HG03432 (cell line): ENCODE measurements around the gene ZNF410.
"Not testable (repeated sequence)": the region's sequence is repeated elsewhere in the genome, so short reads cannot be mapped to it uniquely, and the experiment has no call there.

Experiments
- ATAC-seq: cut with Tn5 transposase; IDR thresholded peaks from one replicate; pipeline ENCODE4 v1.9.1; 2021; ENCODE audit warnings: mild to moderate bottlenecking, moderate library complexity; ENCODE audit not compliant: unreplicated experiment

ZNF410 gene, protein sequence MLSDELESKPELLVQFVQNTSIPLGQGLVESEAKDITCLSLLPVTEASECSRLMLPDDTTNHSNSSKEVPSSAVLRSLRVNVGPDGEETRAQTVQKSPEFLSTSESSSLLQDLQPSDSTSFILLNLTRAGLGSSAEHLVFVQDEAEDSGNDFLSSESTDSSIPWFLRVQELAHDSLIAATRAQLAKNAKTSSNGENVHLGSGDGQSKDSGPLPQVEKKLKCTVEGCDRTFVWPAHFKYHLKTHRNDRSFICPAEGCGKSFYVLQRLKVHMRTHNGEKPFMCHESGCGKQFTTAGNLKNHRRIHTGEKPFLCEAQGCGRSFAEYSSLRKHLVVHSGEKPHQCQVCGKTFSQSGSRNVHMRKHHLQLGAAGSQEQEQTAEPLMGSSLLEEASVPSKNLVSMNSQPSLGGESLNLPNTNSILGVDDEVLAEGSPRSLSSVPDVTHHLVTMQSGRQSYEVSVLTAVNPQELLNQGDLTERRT

DNA sequence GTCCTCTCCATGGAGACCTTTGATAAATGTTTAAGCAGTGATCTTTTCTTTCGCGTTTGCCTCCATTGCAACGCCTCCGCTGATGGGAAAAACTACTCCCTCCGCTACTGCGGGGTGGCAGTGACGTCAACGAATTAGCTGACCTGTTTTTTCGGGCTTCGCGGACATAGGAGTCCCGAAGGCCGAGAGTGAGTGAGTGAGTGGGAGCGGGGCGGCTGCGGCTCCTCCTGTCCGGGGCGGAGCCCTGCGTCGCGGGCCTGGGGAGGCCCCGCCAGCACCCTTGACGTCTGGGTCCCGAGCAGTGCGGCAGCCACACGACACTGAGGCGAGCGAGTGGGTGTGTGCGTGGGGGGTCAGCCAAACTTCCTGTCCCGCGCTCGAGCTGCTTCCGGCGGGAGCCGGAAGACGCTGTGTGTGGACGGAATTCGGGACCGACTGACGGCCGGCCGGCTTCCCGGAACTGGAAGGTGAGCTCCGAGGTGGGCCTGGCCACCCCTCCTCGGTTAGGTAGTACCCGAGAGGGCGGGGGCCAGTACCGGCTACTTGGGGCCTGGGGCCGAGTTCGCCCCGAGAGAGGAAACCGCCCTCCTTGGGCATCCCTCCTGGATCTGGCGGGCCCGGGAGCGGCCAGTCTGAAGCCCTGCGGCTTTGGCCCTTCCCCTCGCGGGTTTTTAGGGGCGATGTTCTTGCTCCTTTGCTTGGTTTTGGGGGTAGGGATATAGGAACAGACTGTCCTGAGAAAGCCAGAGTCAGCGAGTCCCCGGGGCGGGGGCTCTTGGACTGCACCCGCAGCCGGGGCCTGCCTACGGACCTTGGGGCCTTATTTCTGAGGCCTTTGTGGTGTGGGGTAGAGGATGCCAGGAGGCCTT is at the start of gene ZNF410:
TSS of gene ZNF410 (plus strand) at position 411 of the 869 bp plus-strand sequence. CDS start 5,317 bp downstream, outside the sequence.
- ATAC-seq = peak; percentile 97

DNA sequence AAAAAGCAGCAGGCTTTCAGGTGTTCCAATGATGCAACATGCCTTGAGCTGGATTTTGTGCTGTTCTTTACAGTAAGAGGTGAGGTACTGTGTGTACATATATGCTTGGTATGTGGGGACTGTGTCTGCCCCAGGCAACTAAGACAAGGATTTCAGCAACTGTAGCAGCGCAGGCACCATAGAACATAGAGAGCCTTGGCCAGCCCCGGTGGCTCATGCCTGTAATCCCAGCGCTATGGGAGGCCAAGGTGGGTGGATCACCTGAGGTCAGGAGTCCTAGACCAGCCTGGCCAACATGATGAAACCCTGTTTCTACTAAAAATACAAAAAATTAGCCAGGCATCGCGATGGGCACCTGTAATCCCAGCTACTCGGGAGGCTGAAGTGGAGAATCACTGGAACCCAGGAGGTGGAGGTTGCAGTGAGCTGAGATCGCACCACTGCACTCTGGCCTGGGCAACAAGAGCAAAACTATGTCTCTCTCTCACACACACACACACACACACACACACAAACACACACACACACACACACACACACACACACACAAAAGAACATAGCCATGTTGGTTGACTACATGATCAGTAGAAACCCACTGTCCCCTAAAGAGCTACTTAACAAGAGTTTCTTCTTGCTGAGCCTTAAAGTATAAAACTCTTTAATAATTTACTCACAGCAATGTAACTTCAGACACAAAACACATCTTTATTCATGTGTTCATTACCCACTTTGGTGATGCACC is 48.2 kb upstream of the ZNF410 start:
- ATAC-seq = not testable (repeated sequence)

DNA sequence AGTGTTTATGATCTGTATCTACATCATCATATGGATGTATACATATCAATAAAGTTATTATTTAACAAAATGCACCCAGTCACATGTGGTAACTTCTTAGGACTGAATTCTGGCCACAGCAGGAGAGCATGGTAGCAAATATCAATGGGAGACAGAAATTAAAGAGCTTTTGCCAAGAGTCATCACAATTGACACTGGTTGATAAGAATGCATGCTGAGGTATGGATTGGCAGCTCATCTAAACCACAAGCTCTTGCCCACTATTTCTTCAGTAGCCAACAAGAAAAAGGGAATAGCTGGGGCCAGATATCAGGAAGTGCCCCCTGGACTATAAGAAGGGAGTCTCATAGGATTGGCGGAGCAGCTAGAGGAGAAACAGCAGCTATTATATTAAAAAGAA is 44.5 kb upstream of the ZNF410 start:
- no peak for ATAC-seq

DNA sequence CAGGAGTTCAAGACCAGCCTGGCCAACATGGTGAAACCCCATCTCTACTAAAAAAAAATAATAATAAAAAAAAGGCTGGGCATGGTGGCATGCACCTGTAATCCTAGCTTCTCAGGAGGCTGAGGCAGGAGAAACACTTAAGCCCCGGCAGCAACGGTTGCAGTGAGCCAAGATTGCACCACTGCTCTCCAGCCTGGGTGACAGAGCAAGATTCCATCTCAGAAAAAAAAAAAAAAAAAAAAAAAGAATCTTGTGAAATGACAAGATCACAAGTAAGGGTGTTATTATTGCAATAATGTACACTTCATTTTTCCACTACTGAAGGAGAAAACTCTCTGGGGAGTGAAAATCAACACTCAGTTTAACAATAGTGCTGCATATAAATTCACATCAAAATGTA is 43.8 kb upstream of the ZNF410 start:
- no peak for ATAC-seq

DNA sequence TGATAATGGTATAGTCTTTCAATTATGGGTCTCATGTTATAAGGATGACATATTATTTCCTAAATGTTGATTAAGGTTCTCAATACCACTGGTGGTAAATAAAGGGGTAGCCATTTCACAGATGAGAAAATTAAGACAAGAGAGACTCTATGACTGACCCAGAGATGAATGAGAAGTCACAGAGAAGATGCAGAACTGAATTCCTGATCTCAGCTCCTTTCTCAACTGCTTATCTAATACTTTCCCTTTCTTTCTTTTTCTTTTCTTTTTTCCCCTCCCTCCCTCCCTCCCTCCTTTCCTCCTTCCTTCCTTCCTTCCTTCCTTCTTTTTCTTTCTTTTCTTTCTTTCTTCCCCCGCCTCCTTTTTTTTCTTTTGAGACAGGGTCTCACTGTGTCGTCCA is 43.4 kb upstream of the ZNF410 start:
- ATAC-seq = no peak

DNA sequence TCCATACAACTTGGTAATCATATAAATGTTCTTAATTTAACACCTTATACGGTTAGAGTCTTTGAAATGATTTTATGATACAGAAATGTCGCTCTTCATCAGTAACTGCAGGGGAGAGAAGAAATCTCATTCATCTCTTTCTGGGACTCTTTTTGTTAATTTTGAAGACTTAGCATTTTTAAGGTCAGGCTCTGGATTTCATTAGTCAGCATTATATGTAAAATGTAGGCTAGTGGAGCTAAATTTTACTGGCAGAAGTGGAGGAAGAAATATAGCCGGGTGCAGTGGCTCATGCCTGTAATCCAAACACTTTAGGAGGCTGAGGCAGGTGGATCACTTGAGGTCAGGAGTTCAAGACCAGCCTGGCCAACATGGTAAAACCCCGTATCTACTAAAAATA is 39.7 kb upstream of the ZNF410 start:
- ATAC-seq = no peak

DNA sequence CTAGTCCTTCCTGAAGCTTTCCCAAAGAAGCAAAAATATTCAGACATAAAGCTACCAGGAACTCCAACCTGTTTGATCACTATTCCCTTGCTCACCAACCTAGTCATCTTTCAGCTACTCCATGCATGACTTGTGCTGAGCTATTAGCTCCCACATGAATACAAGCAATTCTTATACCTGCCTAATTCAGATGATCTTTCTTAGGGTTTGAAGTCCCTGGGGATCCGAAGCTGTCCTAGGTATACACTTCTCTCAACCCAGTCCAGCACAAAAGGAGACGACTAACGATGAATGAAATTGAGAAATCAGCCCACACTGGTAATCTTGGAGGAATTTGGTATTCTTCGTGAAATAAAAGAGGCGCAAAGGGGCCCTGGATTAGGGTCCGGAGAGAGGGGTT is 35.7 kb upstream of the ZNF410 start:
- no peak for ATAC-seq

DNA sequence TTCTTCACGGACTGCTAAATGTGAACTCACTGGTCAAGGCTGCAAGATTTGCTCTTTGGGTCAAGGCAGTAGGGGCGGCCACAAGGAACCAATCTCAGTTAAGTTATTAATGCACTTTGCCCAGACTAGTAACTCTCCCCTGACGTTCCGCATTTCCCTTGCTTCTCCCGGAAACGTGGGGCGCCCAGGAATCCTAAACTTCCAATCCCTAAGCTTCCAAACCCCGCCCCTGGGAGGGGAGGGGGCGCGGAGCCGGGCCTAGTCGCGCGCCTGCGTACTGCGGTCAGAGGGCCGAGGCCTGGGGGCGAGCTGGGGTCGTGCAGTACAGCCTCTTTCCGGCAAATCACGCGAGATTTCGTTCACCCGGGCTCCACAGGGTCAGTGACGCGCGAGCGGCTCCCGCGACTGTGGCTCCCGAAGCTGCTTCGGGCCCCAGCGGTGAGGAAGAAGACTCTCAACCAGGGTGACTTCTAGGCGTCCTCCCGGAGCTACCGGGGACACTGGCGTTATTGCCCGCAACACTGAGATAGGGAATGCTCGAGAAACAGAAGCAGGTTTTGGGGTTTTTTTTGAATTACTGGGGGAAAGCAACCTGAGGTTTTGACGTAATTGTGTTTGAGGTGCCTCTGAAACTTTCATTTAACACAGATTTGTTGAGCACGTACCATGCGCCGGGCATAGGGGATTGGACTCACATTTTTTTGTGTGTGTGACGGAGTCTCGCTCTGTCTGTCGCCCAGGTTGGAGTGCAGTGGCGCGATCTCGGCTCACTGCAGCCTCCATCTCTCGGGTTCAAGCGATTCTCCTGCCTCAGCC is 34.9 kb upstream of the ZNF410 start, which contains the start of gene PTGR2:
TSS of gene PTGR2 (plus strand) at position 265 of the 816 bp plus-strand sequence. CDS start 7,032 bp downstream, outside the sequence.
- ATAC-seq = peak; percentile 90

DNA sequence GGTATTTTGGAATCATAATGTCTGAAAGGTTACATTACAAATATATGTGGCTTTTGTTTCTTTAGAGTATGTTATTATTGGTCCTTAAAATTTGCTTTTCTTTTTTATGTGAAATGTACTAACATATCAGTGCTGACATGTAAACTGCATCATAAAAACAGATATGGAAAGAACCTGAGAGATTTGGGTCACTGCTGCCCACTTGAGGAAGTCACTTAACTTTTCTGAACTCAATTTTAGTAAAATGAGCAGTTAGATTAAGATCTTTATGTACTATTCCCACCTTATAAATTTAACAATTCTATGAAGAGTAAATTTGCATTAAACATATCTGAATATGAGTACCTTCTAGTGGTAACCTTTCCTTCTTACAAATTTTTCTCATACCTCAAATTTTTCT is 27.5 kb upstream of the ZNF410 start:
- ATAC-seq = no peak

DNA sequence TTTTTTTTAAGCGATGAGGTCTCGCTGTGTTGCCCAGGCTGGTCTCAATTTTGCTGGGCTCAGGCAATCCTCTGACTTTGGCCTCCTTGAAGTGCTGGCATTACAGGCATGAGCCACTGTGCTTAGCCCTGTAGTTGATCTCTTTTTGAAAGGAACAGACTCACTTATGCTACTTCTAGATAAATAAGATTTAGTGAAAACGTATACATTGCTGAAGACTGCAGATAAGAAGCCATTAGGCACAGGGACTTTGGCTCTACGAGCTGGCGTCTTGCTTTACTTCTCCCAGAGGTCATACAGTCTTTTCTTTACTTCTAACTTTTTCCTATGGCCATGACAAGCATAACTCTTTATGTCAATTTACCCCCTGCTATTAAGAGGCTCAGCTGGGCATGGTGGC is 25.6 kb upstream of the ZNF410 start:
- no peak for ATAC-seq

DNA sequence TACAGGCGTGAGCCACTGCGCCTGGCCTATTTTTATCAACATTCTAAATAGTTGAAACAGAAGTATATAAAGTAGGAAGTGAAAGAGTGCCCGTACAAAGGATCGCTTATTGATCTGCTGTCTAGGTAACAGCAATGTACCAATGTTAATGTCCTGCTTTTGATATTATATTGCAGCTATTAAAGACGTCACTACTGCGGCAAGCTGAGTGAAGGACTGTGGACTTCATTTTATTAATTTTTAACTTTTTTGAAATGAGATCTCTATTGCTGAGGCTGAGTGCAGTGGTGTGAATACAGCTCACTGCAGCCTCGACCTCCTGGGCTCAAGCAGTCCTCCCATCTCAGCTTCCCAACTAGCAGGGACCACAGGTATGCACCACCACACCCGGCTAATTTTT is 24.2 kb upstream of the ZNF410 start:
- ATAC-seq = no peak

DNA sequence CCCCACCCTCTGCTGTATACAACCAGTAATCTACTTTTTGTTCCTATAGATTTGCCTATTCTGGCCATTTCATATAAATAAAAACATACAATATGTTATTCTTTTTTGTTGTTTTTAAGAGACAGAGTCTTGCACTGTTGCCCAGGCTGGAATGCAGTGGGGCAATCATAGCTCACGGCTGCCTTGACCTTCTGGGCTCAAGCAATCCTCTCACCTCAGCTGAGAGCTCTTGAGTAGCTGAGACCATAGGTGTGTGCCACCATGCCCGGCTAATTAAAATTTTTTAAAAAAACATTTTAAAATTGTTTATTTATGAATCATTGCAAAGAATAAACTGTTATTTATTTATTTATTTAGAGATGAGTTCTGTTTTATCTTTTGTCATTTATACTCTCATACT is 23.4 kb upstream of the ZNF410 start:
- ATAC-seq = no peak

DNA sequence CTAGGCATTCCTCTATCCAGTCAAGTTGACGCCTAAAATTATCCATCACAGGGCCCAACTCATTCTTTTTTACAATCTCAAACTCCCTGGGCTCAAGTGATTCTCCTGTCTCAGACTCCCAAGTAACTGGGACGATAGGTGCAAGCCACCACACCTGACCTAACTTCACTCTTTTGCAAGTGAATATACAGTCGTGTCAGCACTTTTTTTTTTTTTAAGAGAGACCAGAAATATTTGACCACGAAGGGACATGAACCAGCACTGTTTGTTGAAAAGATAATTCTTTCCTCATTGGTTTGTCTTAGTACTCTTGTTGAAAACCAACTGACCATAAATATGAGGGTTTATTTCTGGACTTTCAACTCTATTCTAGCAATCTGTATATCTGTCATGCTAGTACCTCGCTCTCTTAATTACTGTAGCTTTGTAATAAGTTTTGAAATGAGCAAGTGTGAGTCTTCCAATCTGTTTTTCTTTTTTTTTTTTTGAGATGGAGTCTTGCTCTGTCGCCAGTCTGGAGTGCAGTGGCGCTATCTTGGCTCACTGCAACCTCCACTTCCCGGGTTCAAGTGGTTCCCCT is 21.0 kb upstream of the ZNF410 start:
- no peak for ATAC-seq

DNA sequence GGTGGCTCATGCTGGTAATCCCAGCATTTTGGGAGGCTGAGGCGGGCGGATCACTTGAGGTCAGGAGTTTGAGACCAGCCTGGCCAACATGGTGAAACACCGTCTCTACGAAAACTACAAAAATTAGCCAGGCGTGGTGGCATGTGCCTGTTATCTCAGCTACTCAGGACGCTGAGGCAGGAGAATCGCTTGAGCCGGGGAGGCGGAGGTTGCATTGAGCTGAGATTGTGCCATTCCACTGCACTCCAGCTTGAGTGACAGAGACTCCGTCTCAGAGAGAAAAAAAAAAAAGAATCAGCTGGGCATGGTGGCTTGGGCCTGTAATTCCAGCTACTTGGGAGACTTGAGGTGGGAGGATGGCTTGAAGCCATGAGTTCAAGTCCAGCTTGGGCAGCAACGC is 16.9 kb upstream of the ZNF410 start:
- not testable (repeated sequence) for ATAC-seq

DNA sequence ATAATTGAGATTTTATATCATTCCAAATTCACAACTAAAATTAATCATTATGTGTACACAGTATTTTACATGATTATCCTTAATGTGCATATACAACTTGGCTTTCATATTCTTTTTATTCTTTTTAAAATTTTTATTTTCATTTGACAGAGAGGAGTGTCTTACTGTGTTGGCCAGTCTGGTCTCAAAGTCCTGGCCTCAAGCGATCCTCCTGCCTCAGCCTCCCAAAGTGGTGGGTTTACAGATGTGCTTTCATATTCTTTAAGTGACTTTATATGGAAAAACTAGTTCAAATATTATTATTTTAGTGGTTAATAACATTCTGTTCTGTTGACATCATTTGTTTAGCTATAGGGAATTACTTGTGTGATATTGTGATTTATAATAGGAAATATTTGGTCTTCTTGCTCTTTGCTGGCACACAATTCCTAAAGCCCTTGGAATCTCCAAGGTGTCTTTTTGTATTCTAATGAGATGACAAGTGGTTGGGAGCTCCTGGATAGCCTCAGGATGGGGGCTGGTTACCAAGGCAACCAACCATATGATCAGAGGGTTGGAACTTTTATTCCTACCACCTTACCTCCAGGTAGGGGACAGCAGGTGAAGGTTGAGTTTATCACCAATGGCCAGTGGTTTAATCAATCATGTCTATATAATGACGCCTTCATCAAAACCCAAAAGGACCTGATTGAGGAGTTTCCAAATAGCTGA is 16.0 kb upstream of the ZNF410 start:
- ATAC-seq = no peak

DNA sequence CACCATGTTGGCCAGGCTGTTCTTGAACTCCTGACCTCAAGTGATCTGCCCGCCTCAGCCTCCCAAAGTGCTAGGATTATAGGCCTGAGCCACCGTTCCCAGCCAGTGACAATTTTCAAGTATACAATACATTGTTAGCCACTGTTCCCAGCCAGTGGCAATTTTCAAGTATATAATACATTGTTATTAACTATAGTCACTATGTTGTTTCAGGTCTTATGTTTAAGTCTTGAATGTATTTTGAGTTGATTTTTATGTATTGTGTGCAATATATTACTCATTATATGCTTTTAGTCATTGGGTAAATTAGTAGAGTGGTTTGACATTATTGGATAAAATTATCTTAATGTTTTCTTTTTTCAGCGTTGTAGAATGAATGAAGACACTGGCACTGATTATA is 13.0 kb upstream of the ZNF410 start:
- no peak for ATAC-seq

DNA sequence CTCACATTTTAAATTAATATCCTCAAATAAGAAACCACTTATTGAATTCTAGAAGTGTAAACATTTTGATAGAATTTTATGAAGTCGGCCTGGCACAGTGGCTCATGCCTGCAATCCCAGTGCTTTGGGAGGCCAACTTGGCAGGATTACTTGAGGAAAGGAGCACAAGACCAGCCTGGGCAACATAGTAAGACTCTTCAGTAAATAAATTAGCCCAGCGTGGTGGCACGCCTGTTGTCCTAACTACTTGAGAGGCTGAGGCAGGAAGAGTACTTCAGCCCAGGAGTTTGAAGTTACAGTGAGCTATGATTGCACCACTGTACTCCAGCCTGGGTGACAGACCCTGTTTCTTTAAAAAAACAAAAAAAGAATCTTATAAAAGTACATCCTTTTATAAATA is 8.9 kb upstream of the ZNF410 start:
- ATAC-seq = no peak

DNA sequence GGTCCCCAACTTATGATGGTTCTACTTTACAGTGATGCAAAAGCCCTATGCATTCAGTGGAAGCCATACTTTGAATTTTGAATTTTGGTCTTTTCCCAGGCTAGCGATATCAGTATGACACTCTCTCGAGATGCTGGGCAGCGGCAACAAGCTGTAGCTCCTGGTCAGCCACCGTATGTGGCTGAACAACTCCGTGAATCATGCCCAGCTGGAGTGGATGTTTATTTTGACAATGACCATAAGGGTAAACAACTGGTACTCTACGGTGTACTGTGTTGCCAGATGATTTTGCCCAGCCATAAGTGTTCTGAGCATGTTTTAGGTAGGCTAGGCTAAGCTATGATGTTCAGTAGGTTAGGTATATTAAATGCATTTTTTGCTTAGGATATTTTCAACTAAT is 8.2 kb upstream of the ZNF410 start:
- no peak for ATAC-seq

DNA sequence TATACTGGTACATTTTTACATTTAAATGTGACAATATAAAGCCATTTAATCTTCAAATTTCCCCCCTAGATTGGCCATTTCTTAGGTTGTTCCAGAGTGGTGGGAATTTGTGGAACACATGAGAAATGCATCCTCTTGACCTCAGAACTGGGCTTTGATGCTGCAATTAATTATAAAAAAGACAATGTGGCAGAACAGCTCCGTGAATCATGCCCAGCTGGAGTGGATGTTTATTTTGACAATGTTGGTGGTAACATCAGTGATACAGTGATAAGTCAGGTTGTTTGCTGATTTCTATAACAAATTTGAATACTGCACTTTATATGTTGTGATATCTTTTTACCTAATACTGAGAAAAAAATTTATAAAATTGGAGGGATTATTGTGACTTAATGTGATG is 7.6 kb upstream of the ZNF410 start:
- ATAC-seq = no peak
